GM21528 (cell line): ENCODE results near the gene NME5.

Experiments
- ATAC-seq: cut with Tn5 transposase; IDR thresholded peaks from one replicate; pipeline ENCODE4 v1.9.1; 2021; ENCODE audit warnings: mild to moderate bottlenecking, moderate library complexity; ENCODE audit not compliant: unreplicated experiment, low FRiP score

NME5 gene

DNA sequence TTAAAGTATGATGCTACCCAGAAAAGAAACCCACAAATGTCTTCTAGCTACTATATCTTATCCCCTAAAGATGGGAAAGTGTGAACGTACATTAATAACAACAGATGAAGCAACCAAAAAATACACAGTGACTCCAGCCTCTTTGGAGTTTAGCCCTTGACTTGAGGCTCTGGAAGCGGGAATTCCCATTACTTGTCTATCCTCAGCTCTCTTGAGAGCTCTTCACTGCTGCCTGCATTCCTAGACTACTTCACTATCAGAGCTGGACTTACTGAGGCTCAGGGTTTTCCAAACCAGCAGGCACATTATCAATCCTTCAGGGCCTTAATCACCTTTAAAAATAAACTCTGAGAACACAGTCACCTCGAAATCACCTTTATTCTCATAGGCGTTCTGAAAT lies 1.0 kb upstream of the NME5 start:
- ATAC-seq = no peak

GRCh38 chr5:138139781-138140090 lies 508 bp upstream of the NME5 start:
- no peak for ATAC-seq

DNA sequence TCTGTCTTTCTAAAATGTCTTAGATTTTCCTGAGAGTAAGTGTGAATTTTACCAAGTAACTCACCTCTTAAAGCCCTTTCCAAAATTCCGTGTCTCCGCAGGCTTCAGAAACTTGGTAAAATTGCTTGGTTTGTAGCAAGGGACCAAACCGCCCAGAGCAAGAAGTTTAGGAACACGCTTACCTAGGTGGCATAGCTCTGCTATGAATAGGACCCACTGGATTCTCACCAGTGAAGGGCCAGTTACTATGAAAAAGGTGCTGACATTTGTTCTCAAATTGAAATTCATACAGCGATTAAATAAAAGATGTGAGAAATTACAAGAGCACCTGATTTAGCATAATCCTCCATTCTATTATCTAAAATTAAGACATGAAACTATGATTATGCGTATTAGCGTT lies 6.7 kb downstream of the NME5 start:
- ATAC-seq = no peak

- no peak for ATAC-seq
These were observed 9.9 kb downstream of the NME5 start for GRCh38 chr5:138129347-138129746.

DNA sequence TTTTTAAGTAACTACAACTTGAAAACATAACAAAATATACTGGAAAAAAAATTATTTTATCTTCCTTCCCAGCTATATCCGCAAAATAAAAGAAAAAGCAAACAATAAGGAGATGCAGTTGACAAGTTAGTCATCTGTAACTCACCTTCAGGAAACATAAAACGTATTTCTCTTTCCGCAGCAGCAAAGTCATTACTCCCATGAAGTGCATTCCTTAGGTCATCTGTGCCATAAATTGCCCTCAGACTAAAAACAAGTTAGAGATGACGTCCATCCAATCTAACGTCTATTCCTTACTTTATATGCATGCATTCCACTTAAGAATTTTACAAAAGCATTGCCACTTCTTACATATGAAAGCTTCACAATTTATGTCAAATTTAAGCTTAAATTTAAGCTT lies 10.9 kb downstream of the NME5 start:
- ATAC-seq = no peak

GRCh38 chr5:138115254-138115653 lies 24.0 kb downstream of the NME5 start:
- ATAC-seq = no peak

- ATAC-seq = no peak
These were observed 27.3 kb downstream of the NME5 start for GRCh38 chr5:138111937-138112336.

DNA sequence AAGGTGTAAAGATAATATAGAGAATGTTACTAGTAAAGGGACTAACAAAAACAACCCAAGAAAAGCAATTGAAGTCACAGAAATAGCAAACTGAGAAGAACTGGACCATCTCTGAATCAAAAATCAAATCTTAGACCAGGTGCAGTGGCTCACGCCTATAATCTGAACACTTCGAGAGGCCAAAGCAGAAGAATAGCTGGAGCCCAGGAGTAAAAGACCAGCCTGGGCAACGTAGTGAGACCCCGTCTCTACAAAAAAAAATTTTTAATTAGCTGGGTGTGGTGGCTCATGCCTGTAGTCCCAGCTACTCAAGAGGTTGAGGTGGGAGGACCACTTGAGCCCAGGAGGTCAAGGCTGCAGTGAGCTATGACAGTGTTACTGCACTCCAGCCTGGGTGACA lies 28.0 kb downstream of the NME5 start:
- ATAC-seq = no peak

DNA sequence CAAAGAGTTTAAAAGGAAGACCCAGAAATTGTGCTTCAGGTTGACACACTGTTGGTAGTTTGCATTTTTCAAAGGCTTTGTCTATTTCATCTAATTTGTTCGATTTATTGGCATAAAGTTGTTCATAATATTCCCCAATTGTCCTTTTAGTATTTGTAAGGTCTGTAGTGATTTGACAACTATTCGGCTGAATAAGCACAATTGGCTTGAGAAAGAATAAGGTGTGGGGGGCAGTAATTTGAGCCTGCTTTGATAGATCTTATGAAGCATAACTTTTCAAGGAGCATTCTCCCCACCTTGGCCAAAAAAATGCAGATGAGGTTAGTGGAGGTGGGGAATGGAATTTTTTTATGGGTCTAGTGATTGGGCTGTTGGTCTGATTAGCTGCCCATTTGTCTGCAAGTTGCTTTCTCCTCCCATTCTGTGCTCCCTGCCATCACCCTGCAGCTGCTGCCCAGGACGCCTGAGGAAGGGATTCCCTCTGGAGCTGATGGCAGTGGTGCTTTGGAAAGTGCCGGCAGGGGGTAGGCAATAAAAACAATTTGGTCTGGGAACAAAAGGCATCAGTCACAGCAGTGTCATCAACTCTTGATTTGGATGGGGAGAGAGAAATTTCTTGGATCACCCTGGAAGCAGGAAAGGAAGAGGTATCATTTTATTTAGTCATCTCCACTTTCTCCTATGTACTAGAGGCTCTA lies 28.8 kb downstream of the NME5 start:
- no peak for ATAC-seq

GRCh38 chr5:138109463-138110265 lies 29.6 kb downstream of the NME5 start:
- ATAC-seq = no peak

DNA sequence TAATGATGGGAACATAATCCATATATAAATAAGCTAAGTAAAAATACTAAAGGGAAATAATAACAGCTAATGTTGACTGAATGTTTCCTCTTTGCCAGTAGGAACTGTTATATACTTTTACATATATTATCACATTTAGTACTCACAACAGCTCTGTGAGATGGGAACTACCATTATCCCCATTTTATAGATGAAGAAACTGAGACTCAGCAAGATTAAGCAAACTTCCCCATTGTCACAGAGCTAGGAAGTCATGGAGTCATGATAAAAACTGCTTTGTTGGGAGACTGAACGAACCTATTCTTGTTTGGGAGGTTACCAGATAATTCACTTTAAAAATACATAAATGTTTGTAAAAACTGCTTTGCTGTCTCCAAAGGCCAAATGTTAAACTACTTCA lies 32.0 kb downstream of the NME5 start:
- no peak for ATAC-seq

- ATAC-seq = no peak
These were observed 33.5 kb downstream of the NME5 start for GRCh38 chr5:138105709-138106108.

GRCh38 chr5:138103319-138103637 lies 36.0 kb downstream of the NME5 start:
- no peak for ATAC-seq

GRCh38 chr5:138102454-138103318 lies 36.5 kb downstream of the NME5 start:
- no peak for ATAC-seq

- no peak for ATAC-seq
These were observed 42.0 kb downstream of the NME5 start for GRCh38 chr5:138096997-138097828.

DNA sequence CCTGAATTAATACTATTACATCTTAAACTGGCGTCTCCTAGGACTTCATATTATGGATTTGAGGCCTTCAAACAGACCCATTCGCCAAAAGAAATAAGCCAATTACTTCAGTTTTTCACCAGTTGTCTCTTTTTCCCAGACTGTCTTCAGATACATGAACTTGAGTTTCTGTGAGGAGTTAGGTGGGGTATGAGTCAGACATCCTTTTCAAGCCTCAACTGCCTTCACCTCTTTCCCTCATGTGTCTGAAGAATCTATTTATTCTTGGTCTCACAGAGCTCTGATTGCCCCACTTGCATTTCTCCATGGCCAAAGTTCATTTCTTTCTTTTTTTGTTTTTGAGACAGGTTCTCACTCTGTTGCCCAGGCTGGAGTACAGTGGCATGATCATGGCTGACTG lies 42.9 kb downstream of the NME5 start:
- no peak for ATAC-seq

DNA sequence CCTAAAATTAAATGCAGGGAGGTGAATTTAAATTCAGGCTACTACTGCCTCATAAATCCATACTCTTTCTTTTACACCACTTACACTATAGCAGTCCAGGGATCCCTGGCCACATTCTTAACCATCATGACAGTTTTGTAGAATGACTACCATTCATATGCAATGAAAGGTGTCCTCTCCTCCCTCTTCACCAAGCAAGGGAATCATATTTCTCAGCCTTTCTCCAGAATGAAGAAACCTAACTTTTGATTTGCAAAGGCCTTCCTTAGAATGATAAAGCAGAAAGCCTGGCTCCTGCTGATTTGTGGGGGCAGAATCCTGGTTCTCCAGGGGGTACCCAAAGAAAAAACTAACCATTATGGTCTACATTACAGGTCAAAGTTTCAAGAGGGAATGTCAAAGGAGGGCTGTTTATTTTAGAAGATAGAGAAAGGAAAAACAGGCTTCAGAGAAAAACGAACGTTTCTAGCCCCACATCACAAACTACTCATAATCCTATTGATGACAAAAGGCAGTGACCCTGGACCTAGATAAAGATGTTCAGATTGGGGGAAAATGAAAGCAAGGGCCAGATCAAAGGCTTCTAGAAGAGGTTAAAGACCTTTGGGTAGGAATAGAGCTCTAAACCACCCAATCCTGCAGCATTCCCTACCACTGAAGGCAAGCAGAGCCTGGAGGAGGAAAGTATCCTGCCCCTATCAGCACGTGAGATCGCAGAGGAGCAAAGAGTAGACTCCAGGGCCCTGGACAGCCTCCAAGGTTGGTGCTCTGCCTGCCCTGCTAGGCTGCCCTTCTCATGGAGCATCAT lies 43.9 kb downstream of the NME5 start:
- no peak for ATAC-seq

GRCh38 chr5:138093036-138093435 lies 46.2 kb downstream of the NME5 start:
- no peak for ATAC-seq

DNA sequence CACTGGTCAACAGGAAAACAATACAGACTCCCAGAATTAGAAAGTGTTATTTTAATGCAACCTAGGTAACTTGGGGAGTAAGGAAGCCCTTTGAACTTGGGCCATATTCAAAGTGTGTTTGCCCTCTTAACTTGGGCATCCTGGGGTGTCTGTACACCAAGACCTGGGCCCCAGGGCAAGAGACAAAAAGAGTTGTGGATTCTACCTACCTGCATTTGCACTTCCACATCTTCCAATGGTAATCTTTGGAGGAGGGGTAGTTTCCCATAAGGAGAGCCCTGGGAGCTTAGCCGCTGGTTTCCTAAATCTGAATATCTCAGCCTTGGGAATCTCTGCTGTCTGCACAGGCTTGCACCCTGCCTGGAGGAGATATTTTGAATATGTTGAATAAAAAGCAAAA lies 46.9 kb downstream of the NME5 start:
- no peak for ATAC-seq

GRCh38 chr5:138091685-138092084 lies 47.5 kb downstream of the NME5 start:
- no peak for ATAC-seq
